Neural progenitor cell (in vitro differentiated cells): ENCODE results near the gene AK2. TPM values are rescaled to one million over a fixed set of nuclear protein-coding genes. Genes with fewer than 3 reads are reported as not detected.

ENCODE experiments used
- DNase-seq: peaks from one replicate; pipeline ENCODE4 v3.0.0-alpha.2; 2016; ENCODE audit warnings: low spot score
- H2AFZ ChIP-seq: fragments of 200-600 bp; sonication (generic); replicated peaks from 2 replicates; pipeline ENCODE4 v1.6.1; 2016; ENCODE audit warnings: antibody characterized with exemption
- H3F3A ChIP-seq: fragments of 200-600 bp; sonication (generic); 2 replicates; pipeline ENCODE4 v1.6.1; 2016; ENCODE audit warnings: antibody characterized with exemption, low read depth
- H3K27ac ChIP-seq: fragments of 200-600 bp; sonication (generic); 2 replicates; pipeline ENCODE4 v1.5.1; 2016; ENCODE audit warnings: mild to moderate bottlenecking
- H3K27me3 ChIP-seq: fragments of 200-600 bp; sonication (generic); 2 replicates; pipeline ENCODE4 v1.6.1; 2016; ENCODE audit warnings: mild to moderate bottlenecking, moderate library complexity
- H3K36me3 ChIP-seq: fragments of 200-600 bp; sonication (generic); 2 replicates; pipeline ENCODE4 v1.5.1; 2016
- H3K4me1 ChIP-seq: fragments of 200-600 bp; sonication (generic); 2 replicates; pipeline ENCODE4 v1.6.1; 2016; ENCODE audit warnings: mixed run types
- H3K4me2 ChIP-seq: fragments of 200-600 bp; sonication (generic); 2 replicates; pipeline ENCODE4 v1.6.1; 2016
- H3K4me3 ChIP-seq: fragments of 200-600 bp; sonication (generic); 2 replicates; pipeline ENCODE4 v1.5.1; 2016
- H3K79me2 ChIP-seq: fragments of 200-600 bp; sonication (generic); 2 replicates; pipeline ENCODE4 v1.6.1; 2016; ENCODE audit warnings: low read depth
- H3K9ac ChIP-seq: fragments of 200-600 bp; sonication (generic); 2 replicates; pipeline ENCODE4 v1.6.1; 2016
- H3K9me3 ChIP-seq: fragments of 200-600 bp; sonication (generic); 2 replicates; pipeline ENCODE4 v1.5.1; 2016; ENCODE audit warnings: low read depth
- H4K20me1 ChIP-seq: fragments of 200-600 bp; sonication (generic); 2 replicates; pipeline ENCODE4 v1.6.1; 2016; ENCODE audit warnings: low read depth
- H3K27ac Mint-ChIP-seq: 3 replicates; pipeline ENCODE4 v1.8.0; 2021; ENCODE audit warnings: mixed read lengths
- H3K27me3 Mint-ChIP-seq: 2 replicates; pipeline ENCODE4 v1.8.0; 2022; ENCODE audit warnings: low read depth, mild to moderate bottlenecking, inconsistent platforms, moderate library complexity, mixed read lengths; ENCODE audit not compliant: insufficient read depth
- H3K36me3 Mint-ChIP-seq: 3 replicates; pipeline ENCODE4 v1.8.0; 2021; ENCODE audit warnings: mixed read lengths
- H3K4me1 Mint-ChIP-seq: 3 replicates; pipeline ENCODE4 v1.8.0; 2021; ENCODE audit warnings: mixed read lengths
- H3K4me3 Mint-ChIP-seq: 3 replicates; pipeline ENCODE4 v1.8.0; 2021; ENCODE audit warnings: mild to moderate bottlenecking, moderate library complexity, mixed read lengths
- H3K9me3 Mint-ChIP-seq: 3 replicates; pipeline ENCODE4 v1.8.0; 2020; ENCODE audit warnings: mixed read lengths
- CTCF ChIP-seq: fragments of 200-600 bp; sonication (generic); IDR thresholded peaks from 2 replicates; pipeline ENCODE4 v1.5.1; 2017; ENCODE audit warnings: antibody characterized with exemption, mild to moderate bottlenecking
- EZH2 ChIP-seq: fragments of 200-600 bp; sonication (generic); IDR thresholded peaks from 2 replicates; pipeline ENCODE4 v1.6.1; 2017; ENCODE audit warnings: antibody characterized with exemption, mild to moderate bottlenecking, moderate library complexity
- EZH2phosphoT487 ChIP-seq: fragments of 200-600 bp; sonication (generic); IDR thresholded peaks from 2 replicates; pipeline ENCODE4 v1.6.1; 2017; ENCODE audit warnings: antibody characterized with exemption
- total RNA-seq: library from RNA; depleted of rRNA; stranded (reverse); fragments of >200 nt; gene quantifications from 2 replicates; pipeline ENCODE4 v1.2.3, GENCODE V29; 2015; ENCODE audit warnings: low replicate concordance

Gene AK2
- total RNA-seq, 1 donor from 2014 or later, result 128 TPM

GRCh38 chr1:32984455-32985171 lies 52.1 kb downstream of the AK2 start:
- Histone ChIP-seq H3K9me3 (no peaks in the 10 kb centered on the region), H3F3A (no peaks in the 10 kb centered on the region), H3K27me3 (no peaks in the 10 kb centered on the region), H3K4me1 (no peaks in the 10 kb centered on the region), H3K36me3 (no peaks in the 10 kb centered on the region), H3K27ac (no peak overlapping the region), H3K4me2 (no peak overlapping the region), H4K20me1 (no peaks in the 10 kb centered on the region), H3K79me2 (no peaks in the 10 kb centered on the region), H2AFZ (no peak overlapping the region), H3K4me3 (no peak overlapping the region), H3K9ac (no peak overlapping the region)
- H3K9me3 Mint-ChIP-seq, result no peaks in the 10 kb centered on the region
- H3K4me1 Mint-ChIP-seq, result peaks cover 15% of the 10 kb centered on the region
- H3K36me3 Mint-ChIP-seq, result no peaks in the 10 kb centered on the region
- DNase-seq, result no peak
- peaks cover 12% of the 10 kb centered on the region for H3K27me3 Mint-ChIP-seq
- TF ChIP-seq EZH2phosphoT487, result no peak
- no peak overlapping the region for H3K27ac Mint-ChIP-seq
- peak overlapping the region; percentile 17 for H3K4me3 Mint-ChIP-seq

- Histone ChIP-seq H3K4me1 (no peaks in the 10 kb centered on the region), H2AFZ (no peak overlapping the region), H3K9ac (no peak overlapping the region), H3K79me2 (no peaks in the 10 kb centered on the region), H3K27me3 (no peaks in the 10 kb centered on the region), H3F3A (no peaks in the 10 kb centered on the region), H3K9me3 (no peaks in the 10 kb centered on the region), H3K4me3 (no peak overlapping the region), H3K36me3 (no peaks in the 10 kb centered on the region), H4K20me1 (no peaks in the 10 kb centered on the region), H3K27ac (no peak overlapping the region), H3K4me2 (no peak overlapping the region)
- Mint-ChIP-seq H3K9me3 (no peaks in the 10 kb centered on the region), H3K27me3 (peaks cover 12% of the 10 kb centered on the region), H3K4me3 (peak overlapping the region; percentile 17), H3K4me1 (peaks cover 15% of the 10 kb centered on the region), H3K36me3 (no peaks in the 10 kb centered on the region), H3K27ac (no peak overlapping the region)
- TF ChIP-seq CTCF (no peak), EZH2phosphoT487 (no peak), EZH2 (no peak)
- no peak for DNase-seq
These were observed 52.6 kb downstream of the AK2 start for GRCh38 chr1:32984090-32984454.

GRCh38 chr1:32983020-32983419 lies 53.7 kb downstream of the AK2 start:
- Histone ChIP-seq H3K9me3 (no peaks in the 10 kb centered on the region), H4K20me1 (no peaks in the 10 kb centered on the region), H2AFZ (no peak overlapping the region), H3K4me2 (no peak overlapping the region), H3K4me3 (no peak overlapping the region), H3K27ac (no peak overlapping the region), H3K36me3 (no peaks in the 10 kb centered on the region), H3K9ac (no peak overlapping the region), H3K4me1 (no peaks in the 10 kb centered on the region), H3K79me2 (no peaks in the 10 kb centered on the region), H3K27me3 (no peaks in the 10 kb centered on the region), H3F3A (no peaks in the 10 kb centered on the region)
- no peak overlapping the region for H3K4me3 Mint-ChIP-seq
- no peaks in the 10 kb centered on the region for H3K36me3 Mint-ChIP-seq
- DNase-seq, result no peak
- peak overlapping the region; percentile 17 for H3K27ac Mint-ChIP-seq
- H3K9me3 Mint-ChIP-seq, result no peaks in the 10 kb centered on the region
- H3K27me3 Mint-ChIP-seq, result peaks cover 12% of the 10 kb centered on the region
- TF ChIP-seq EZH2 (no peak), EZH2phosphoT487 (no peak), CTCF (no peak)
- peaks cover 15% of the 10 kb centered on the region for H3K4me1 Mint-ChIP-seq

GRCh38 chr1:32981003-32981901 lies 55.4 kb downstream of the AK2 start:
- Histone ChIP-seq H3K4me1 (no peaks in the 10 kb centered on the region), H3K4me2 (no peak overlapping the region), H3F3A (no peaks in the 10 kb centered on the region), H3K79me2 (no peaks in the 10 kb centered on the region), H3K36me3 (no peaks in the 10 kb centered on the region), H3K4me3 (no peak overlapping the region), H3K27me3 (no peaks in the 10 kb centered on the region), H3K9ac (no peak overlapping the region), H4K20me1 (no peaks in the 10 kb centered on the region), H2AFZ (no peak overlapping the region), H3K9me3 (no peaks in the 10 kb centered on the region), H3K27ac (no peak overlapping the region)
- DNase-seq, result no peak
- no peak overlapping the region for H3K27ac Mint-ChIP-seq
- H3K27me3 Mint-ChIP-seq, result peaks cover 11% of the 10 kb centered on the region
- peaks cover under 1% of the 10 kb centered on the region for H3K9me3 Mint-ChIP-seq
- H3K36me3 Mint-ChIP-seq, result no peaks in the 10 kb centered on the region
- H3K4me1 Mint-ChIP-seq, result peaks cover 15% of the 10 kb centered on the region
- no peak overlapping the region for H3K4me3 Mint-ChIP-seq
- no peak for TF ChIP-seq EZH2
- no peak for TF ChIP-seq CTCF
- no peak for TF ChIP-seq EZH2phosphoT487
